DOHH2 (cell line): Measurements from ENCODE around the gene PADI3.

Experiments
- H3F3A ChIP-seq: fragments of 200-600 bp; sonication (generic), shearing (Covaris generic); 2 replicates; pipeline ENCODE4 v1.6.0; 2016; ENCODE audit warnings: antibody characterized with exemption, mild to moderate bottlenecking; ENCODE audit not compliant: control insufficient read depth, insufficient read depth
- H3K27ac ChIP-seq: fragments of 200-600 bp; sonication (generic); 2 replicates; pipeline ENCODE4 v1.5.1; 2014; ENCODE audit warnings: low read depth, mild to moderate bottlenecking, low read length, moderate library complexity
- H3K27me3 ChIP-seq: fragments of 200-600 bp; sonication (generic); 2 replicates; pipeline ENCODE4 v1.6.1; 2014; ENCODE audit warnings: mild to moderate bottlenecking, low read length, mixed read lengths; ENCODE audit not compliant: control insufficient read depth
- H3K36me3 ChIP-seq: fragments of 200-600 bp; sonication (generic); 2 replicates; pipeline ENCODE4 v1.6.1; 2014; ENCODE audit warnings: mild to moderate bottlenecking, low read length, moderate library complexity, mixed read lengths; ENCODE audit not compliant: control insufficient read depth
- H3K4me1 ChIP-seq: fragments of 200-600 bp; sonication (generic); 2 replicates; pipeline ENCODE4 v1.6.1; 2014; ENCODE audit warnings: mild to moderate bottlenecking, low read length, mixed read lengths; ENCODE audit not compliant: control insufficient read depth
- H3K4me2 ChIP-seq: fragments of 200-600 bp; sonication (generic); 2 replicates; pipeline ENCODE4 v1.6.0; 2014; ENCODE audit warnings: mild to moderate bottlenecking, low read length, moderate library complexity
- H3K4me3 ChIP-seq: fragments of 200-600 bp; sonication (generic); 2 replicates; pipeline ENCODE4 v1.5.1; 2014; ENCODE audit warnings: mild to moderate bottlenecking, low read length, mixed read lengths
- H3K79me2 ChIP-seq: fragments of 200-600 bp; sonication (generic); 2 replicates; pipeline ENCODE4 v1.6.1; 2014; ENCODE audit warnings: mild to moderate bottlenecking, low read length, mixed read lengths; ENCODE audit not compliant: control insufficient read depth
- H3K9me2 ChIP-seq: fragments of 200-600 bp; sonication (generic); replicated peaks from 2 replicates; pipeline ENCODE4 v1.6.1; 2014; ENCODE audit warnings: mild to moderate bottlenecking, low read length, mixed read lengths; ENCODE audit not compliant: control insufficient read depth
- H3K9me3 ChIP-seq: fragments of 200-600 bp; sonication (generic); 2 replicates; pipeline ENCODE4 v1.6.1; 2014; ENCODE audit warnings: antibody characterized with exemption, low read length, mixed read lengths; ENCODE audit not compliant: control insufficient read depth, insufficient read depth
- H4K20me1 ChIP-seq: fragments of 200-600 bp; sonication (generic); 2 replicates; pipeline ENCODE4 v1.6.0; 2014; ENCODE audit warnings: low read depth, mild to moderate bottlenecking, antibody characterized with exemption, low read length, moderate library complexity; ENCODE audit not compliant: control insufficient read depth, insufficient read depth
- CTCF ChIP-seq: fragments of 200-600 bp; sonication (generic); IDR thresholded peaks from one replicate; pipeline ENCODE4 v1.5.1; 2014; ENCODE audit warnings: antibody characterized with exemption, mild to moderate bottlenecking, low read depth, low read length; ENCODE audit not compliant: poor library complexity, severe bottlenecking
- EZH2phosphoT487 ChIP-seq: fragments of 200-600 bp; sonication (generic); IDR thresholded peaks from 2 replicates; pipeline ENCODE4 v1.6.1; 2017; ENCODE audit warnings: borderline replicate concordance, mild to moderate bottlenecking, antibody characterized with exemption, low read length, moderate library complexity, mixed read lengths

PADI3 gene

GRCh38 chr1:17286646-17287045, 37.7 kb downstream of the PADI3 start:
- Histone ChIP-seq H3K9me3 (no peaks in the 10 kb centered on the region), H3K79me2 (no peaks in the 10 kb centered on the region), H4K20me1 (no peaks in the 10 kb centered on the region), H3K36me3 (no peaks in the 10 kb centered on the region), H3K27ac (no peak overlapping the region), H3K4me2 (no peak overlapping the region), H3K4me3 (no peak overlapping the region), H3F3A (no peaks in the 10 kb centered on the region), H3K9me2 (no peaks in the 10 kb centered on the region), H3K4me1 (no peaks in the 10 kb centered on the region), H3K27me3 (peaks cover 3% of the 10 kb centered on the region; the same call in 1 of the 2 replicates)
- TF ChIP-seq CTCF (no peak), EZH2phosphoT487 (no peak)

- Histone ChIP-seq H3K4me2 (no peak overlapping the region), H3K27me3 (no peaks in the 10 kb centered on the region; the same call in 1 of the 2 replicates), H3K27ac (no peak overlapping the region)
Observed at GRCh38 chr1:17287130-17287776, 38.4 kb downstream of the PADI3 start.

GRCh38 chr1:17289721-17290120, 40.8 kb downstream of the PADI3 start:
- Histone ChIP-seq H3K36me3 (no peaks in the 10 kb centered on the region), H4K20me1 (no peaks in the 10 kb centered on the region), H3K79me2 (no peaks in the 10 kb centered on the region), H3K4me2 (no peak overlapping the region), H3K9me2 (no peaks in the 10 kb centered on the region), H3K27ac (no peak overlapping the region), H3K4me3 (no peak overlapping the region), H3F3A (no peaks in the 10 kb centered on the region), H3K4me1 (no peaks in the 10 kb centered on the region), H3K27me3 (no peaks in the 10 kb centered on the region), H3K9me3 (no peaks in the 10 kb centered on the region)
- TF ChIP-seq EZH2phosphoT487 (no peak), CTCF (no peak)

More at GRCh38 chr1:17287130-17287776, 38.4 kb downstream of the PADI3 start:
- H3K9me3 ChIP-seq, result no peaks in the 10 kb centered on the region
- H3F3A ChIP-seq, result no peaks in the 10 kb centered on the region
- no peak overlapping the region for H3K4me3 ChIP-seq
- H4K20me1 ChIP-seq, result no peaks in the 10 kb centered on the region
- H3K36me3 ChIP-seq, result no peaks in the 10 kb centered on the region
- TF ChIP-seq EZH2phosphoT487 (no peak), CTCF (no peak)
- H3K9me2 ChIP-seq, result no peaks in the 10 kb centered on the region
- H3K4me1 ChIP-seq, result no peaks in the 10 kb centered on the region
- no peaks in the 10 kb centered on the region for H3K79me2 ChIP-seq
